Diencephalon (tissue), 1 donor: ENCODE measurements around the gene PRKACA. TPM values are rescaled to one million over a fixed set of nuclear protein-coding genes. Genes with fewer than 3 reads are reported as not detected.

Experiments used
- total RNA-seq: library from RNA; depleted of rRNA; stranded (reverse); fragments of >200 nt; gene quantifications from one replicate; pipeline ENCODE4 v1.2.3, GENCODE V29; 2014

The PRKACA gene
- total RNA-seq, result 60.7 TPM

GRCh38 chr19:14117668-14118164, at the start of gene PRKACA:
Gene PRKACA (minus strand): TSS chr19:14117762. CDS start chr19:14117547, 215 bp downstream.

GRCh38 chr19:14136509-14137281, 19.1 kb upstream of the PRKACA start, which contains the start of gene ASF1B:
Gene ASF1B (minus strand): TSS chr19:14136589. CDS start chr19:14136456, 133 bp downstream.

GRCh38 chr19:14090509-14091080, 27.0 kb downstream of the PRKACA start, which contains the start of gene SAMD1:
Gene SAMD1 (minus strand): TSS chr19:14090751.

GRCh38 chr19:14085309-14085995, 32.1 kb downstream of the PRKACA start, which contains the start of gene C19orf67:
Gene C19orf67 (minus strand): TSS chr19:14085783. CDS start chr19:14085627, 156 bp downstream.

GRCh38 chr19:14072535-14073260, 44.9 kb downstream of the PRKACA start, which contains the start of gene MISP3:
Gene MISP3 (plus strand): TSS chr19:14072786. CDS start chr19:14073310, 524 bp downstream.

GRCh38 chr19:14061751-14062557, 55.6 kb downstream of the PRKACA start, which contains the start of gene PALM3:
Gene PALM3 (minus strand): TSS chr19:14062076. CDS start chr19:14061980, 96 bp downstream.

Other genes with a start within 250 kb of the PRKACA start
- gene NANOS3, start 240.6 kb downstream of the PRKACA start, total RNA-seq, result 1.2 TPM
- gene BRME1, start 211.6 kb downstream of the PRKACA start, total RNA-seq, result 11.1 TPM
- gene CC2D1A, start 211.6 kb downstream of the PRKACA start, total RNA-seq, result 16.8 TPM
- gene PODNL1, start 179.3 kb downstream of the PRKACA start, total RNA-seq, result 1.6 TPM
- 10.6 TPM for gene DCAF15, start 165.3 kb downstream of the PRKACA start, total RNA-seq
- 4.2 TPM for gene RFX1, start 111.4 kb downstream of the PRKACA start, total RNA-seq
- gene RLN3, start 89.6 kb downstream of the PRKACA start, total RNA-seq, result not detected
- gene IL27RA, start 86.0 kb downstream of the PRKACA start, total RNA-seq, result 3.9 TPM
- gene PALM3, start 55.7 kb downstream of the PRKACA start, total RNA-seq, result 6.0 TPM
- 1.8 TPM for gene MISP3, start 45.0 kb downstream of the PRKACA start, total RNA-seq
- not detected for gene C19orf67, start 32.0 kb downstream of the PRKACA start, total RNA-seq
- 26.1 TPM for gene SAMD1, start 27.0 kb downstream of the PRKACA start, total RNA-seq
- gene ASF1B, start 18.8 kb upstream of the PRKACA start, total RNA-seq, result 1.6 TPM
- gene ADGRL1, start 88.4 kb upstream of the PRKACA start, total RNA-seq, result 95.7 TPM